K562 (cell line): ENCODE results near the gene IGFL1. TPM values are rescaled to one million over a fixed set of nuclear protein-coding genes. Genes with fewer than 3 reads are reported as not detected.

Experiments
- CHCHD3 ChIP-seq: fragments of 250-450 bp; sonication (Bioruptor Pico); IDR thresholded peaks from 2 replicates; pipeline ENCODE4 v2.1.2; 2022; ENCODE audit warnings: mild to moderate bottlenecking
- CXXC5 ChIP-seq: fragments of 250-450 bp; sonication (Bioruptor Pico); IDR thresholded peaks from 2 replicates; pipeline ENCODE4 v1.8.0; 2022; ENCODE audit warnings: inconsistent platforms, mild to moderate bottlenecking, moderate library complexity
- E2F8 ChIP-seq: fragments of 450-650 bp; IDR thresholded peaks from 2 replicates; pipeline ENCODE4 v1.7.1; 2018; ENCODE audit warnings: mild to moderate bottlenecking, low read depth; ENCODE audit not compliant: partially characterized antibody
- EP300 ChIP-seq: IDR thresholded peaks from 2 replicates; pipeline ENCODE4 v1.6.1; 2012; ENCODE audit warnings: low read length, improper control_type of control experiment
- ETS2 ChIP-seq: IDR thresholded peaks from 2 replicates; pipeline ENCODE4 v1.6.1; 2016; ENCODE audit warnings: borderline replicate concordance, missing genetic modification characterization, mild to moderate bottlenecking, moderate library complexity, missing compliant biosample characterization; ENCODE audit not compliant: poor library complexity, severe bottlenecking
- FOXA3 ChIP-seq, 2 experiments: fragments of 450-650 bp in 1 of 2; sonication (generic) in 1 of 2; formaldehyde crosslinking; IDR thresholded peaks in 1 of 2; conservative IDR thresholded peaks in 1 of 2; 2 replicates each; pipeline versions ENCODE4 v1.4.0 to v1.8.0; 2020 to 2022; ENCODE audit warnings: mild to moderate bottlenecking in 2 of 2, missing genetic modification reagents in 1 of 2
- FOXP1 ChIP-seq: sonication (generic); formaldehyde crosslinking; IDR thresholded peaks from 2 replicates; pipeline ENCODE4 v1.8.0; 2022; ENCODE audit warnings: mild to moderate bottlenecking, missing genetic modification reagents
- HMG20A ChIP-seq: fragments of 450-650 bp; formaldehyde crosslinking; conservative IDR thresholded peaks from 2 replicates; pipeline ENCODE4 v1.4.0; 2020; ENCODE audit warnings: mild to moderate bottlenecking, mixed read lengths
- IFI16 ChIP-seq: fragments of 250-450 bp; sonication (Bioruptor Pico); IDR thresholded peaks from 2 replicates; pipeline ENCODE4 v2.1.2; 2022; ENCODE audit warnings: mild to moderate bottlenecking, inconsistent platforms
- KDM5B ChIP-seq: fragments of 200-600 bp; sonication (generic); IDR thresholded peaks from 2 replicates; pipeline ENCODE4 v1.6.1; 2012; ENCODE audit warnings: low read depth, mild to moderate bottlenecking, moderate library complexity, low read length, control low read depth, inconsistent platforms; ENCODE audit not compliant: insufficient replicate concordance
- MIER1 ChIP-seq: fragments of 450-650 bp; IDR thresholded peaks from 2 replicates; pipeline ENCODE4 v1.6.1; 2016; ENCODE audit warnings: antibody characterized with exemption, mild to moderate bottlenecking, low read depth
- NCOA1 ChIP-seq: fragments of 450-650 bp; IDR thresholded peaks from 2 replicates; pipeline ENCODE4 v1.6.1; 2016; ENCODE audit warnings: low read depth
- NFXL1 ChIP-seq: fragments of 450-650 bp; formaldehyde crosslinking; IDR thresholded peaks from 2 replicates; pipeline ENCODE4 v1.4.0; 2021; ENCODE audit warnings: mild to moderate bottlenecking
- RB1 ChIP-seq: fragments of 450-650 bp; IDR thresholded peaks from 2 replicates; pipeline ENCODE4 v1.6.1; 2017; ENCODE audit warnings: low read depth, mild to moderate bottlenecking
- RFX5 ChIP-seq: IDR thresholded peaks from 2 replicates; pipeline ENCODE4 v1.6.1; 2011; ENCODE audit warnings: low read depth, mild to moderate bottlenecking, improper control_type of control experiment, low read length
- SRSF7 ChIP-seq: fragments of 200-400 bp; formaldehyde crosslinking; optimal IDR thresholded peaks from 2 replicates; pipeline ENCODE3; 2017; ENCODE audit warnings: mild to moderate bottlenecking, low read depth, low read length
- ZFPM2 ChIP-seq: fragments of 250-450 bp; sonication (Bioruptor Pico); IDR thresholded peaks from 2 replicates; pipeline ENCODE4 v1.5.1; 2022; ENCODE audit warnings: mild to moderate bottlenecking
- ZNF146 ChIP-seq: IDR thresholded peaks from one replicate; pipeline ENCODE4 v1.6.1; 2018; ENCODE audit warnings: missing compliant biosample characterization; ENCODE audit not compliant: unreplicated experiment
- ZNF239 ChIP-seq: fragments of 250-450 bp; sonication (Bioruptor Pico); IDR thresholded peaks from 2 replicates; pipeline ENCODE4 v1.4.0; 2020; ENCODE audit warnings: mild to moderate bottlenecking
- ZNF444 ChIP-seq: fragments of 250-450 bp; sonication (Bioruptor Pico); IDR thresholded peaks from 2 replicates; pipeline ENCODE4 v1.4.0; 2020; ENCODE audit warnings: mild to moderate bottlenecking, moderate library complexity
- polyA plus RNA-seq, 8 experiments: library from polyadenylated mRNA; depleted of rRNA in 4 of 8; stranded (reverse) in 5 of 8; unstranded in 3 of 8; fragments of >200 nt; fragmentation: Nextera tagmentation in 2 of 8; fragmentation: Illumina TruSeq in 1 of 8; extraction: Ambion mirVana in 2 of 8; extraction: Trizol in 1 of 8; gene quantifications; 2 replicates each; pipeline versions ENCODE4 v1.2.1 to v1.2.3, GENCODE V29; 2011 to 2014; ENCODE audit warnings: inconsistent platforms in 1 of 8, missing spikeins in 1 of 8
- total RNA-seq, 7 experiments: library from RNA; depleted of rRNA in 6 of 7; stranded (reverse); fragments of >200 nt in 6 of 7; fragmentation: Illumina TruSeq in 2 of 7; extraction: Trizol in 2 of 7; gene quantifications; 2 replicates each; pipeline versions ENCODE4 v1.2.1 to v1.2.3, GENCODE V29; 2011 to 2021; ENCODE audit warnings: low replicate concordance in 1 of 7
- TF ChIP-seq, protein P1 (sequence below): fragments of 250-450 bp; sonication (Bioruptor Pico); IDR thresholded peaks from 2 replicates; pipeline ENCODE4 v1.4.0; 2020; ENCODE audit warnings: mild to moderate bottlenecking, moderate library complexity, borderline replicate concordance
- TF ChIP-seq, protein P2 (sequence below): fragments of 450-650 bp; formaldehyde crosslinking; IDR thresholded peaks from 2 replicates; pipeline ENCODE4 v1.4.0; 2020; ENCODE audit warnings: mild to moderate bottlenecking

IGFL1 gene
- total and polyA plus RNA-seq, 9 of the 15 experiments (the other 6 are each of a cell fraction or from before 2014, with no cell fraction given): not detected

DNA sequence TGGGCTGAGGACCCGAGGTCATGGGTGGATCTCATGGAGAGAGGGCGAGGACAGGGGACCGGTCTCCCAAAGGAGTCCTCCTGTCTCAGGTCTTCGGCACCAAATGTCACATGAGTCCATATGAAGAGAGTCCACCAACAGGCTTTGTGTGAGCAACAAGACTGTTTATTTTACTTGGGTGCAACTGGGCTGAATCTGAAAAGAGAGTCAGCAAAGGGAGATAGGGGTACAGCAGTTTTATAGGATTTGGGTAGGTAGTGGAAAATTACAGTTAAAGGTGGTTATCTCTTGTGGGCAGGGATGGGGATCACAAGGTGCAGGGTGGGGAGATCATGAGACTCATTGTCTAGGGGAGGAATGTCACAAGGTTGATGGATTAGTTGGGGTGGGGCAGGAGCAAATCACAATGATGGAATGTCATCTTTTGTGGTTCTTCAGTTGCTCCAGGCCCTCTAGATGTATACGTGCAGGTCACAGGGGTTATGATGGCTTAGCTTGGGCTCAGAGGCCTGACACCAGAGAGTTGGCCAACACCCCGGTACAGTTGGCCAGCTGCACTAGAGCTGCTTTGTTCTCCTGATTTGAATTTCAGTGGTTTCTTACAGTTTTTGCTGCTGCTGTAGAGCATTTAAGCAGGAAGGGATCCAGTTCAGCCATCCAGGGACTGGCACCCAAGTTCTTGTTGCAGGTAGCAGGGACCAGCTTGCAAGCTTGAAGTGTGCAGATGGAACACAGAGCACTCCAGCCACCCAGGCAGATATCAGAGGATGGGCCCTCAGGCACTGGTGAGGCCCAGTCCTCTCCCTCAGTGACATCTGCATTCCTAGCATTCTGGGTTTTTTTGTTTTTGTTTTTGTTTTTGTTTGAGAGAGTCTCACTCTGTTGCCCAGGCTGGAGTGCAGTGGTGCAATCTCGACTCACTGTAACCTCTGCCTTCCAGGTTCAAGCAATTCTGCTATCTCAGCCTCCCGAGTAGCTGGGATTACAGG, 26.4 kb upstream of the IGFL1 start (continued):
- TF ChIP-seq, protein P1, sequence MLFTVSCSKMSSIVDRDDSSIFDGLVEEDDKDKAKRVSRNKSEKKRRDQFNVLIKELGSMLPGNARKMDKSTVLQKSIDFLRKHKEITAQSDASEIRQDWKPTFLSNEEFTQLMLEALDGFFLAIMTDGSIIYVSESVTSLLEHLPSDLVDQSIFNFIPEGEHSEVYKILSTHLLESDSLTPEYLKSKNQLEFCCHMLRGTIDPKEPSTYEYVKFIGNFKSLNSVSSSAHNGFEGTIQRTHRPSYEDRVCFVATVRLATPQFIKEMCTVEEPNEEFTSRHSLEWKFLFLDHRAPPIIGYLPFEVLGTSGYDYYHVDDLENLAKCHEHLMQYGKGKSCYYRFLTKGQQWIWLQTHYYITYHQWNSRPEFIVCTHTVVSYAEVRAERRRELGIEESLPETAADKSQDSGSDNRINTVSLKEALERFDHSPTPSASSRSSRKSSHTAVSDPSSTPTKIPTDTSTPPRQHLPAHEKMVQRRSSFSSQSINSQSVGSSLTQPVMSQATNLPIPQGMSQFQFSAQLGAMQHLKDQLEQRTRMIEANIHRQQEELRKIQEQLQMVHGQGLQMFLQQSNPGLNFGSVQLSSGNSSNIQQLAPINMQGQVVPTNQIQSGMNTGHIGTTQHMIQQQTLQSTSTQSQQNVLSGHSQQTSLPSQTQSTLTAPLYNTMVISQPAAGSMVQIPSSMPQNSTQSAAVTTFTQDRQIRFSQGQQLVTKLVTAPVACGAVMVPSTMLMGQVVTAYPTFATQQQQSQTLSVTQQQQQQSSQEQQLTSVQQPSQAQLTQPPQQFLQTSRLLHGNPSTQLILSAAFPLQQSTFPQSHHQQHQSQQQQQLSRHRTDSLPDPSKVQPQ: peak; percentile 95
- TF ChIP-seq IFI16 (CRISPR knock-in tag) (peak; percentile 62; the same call in 1 of the 2 replicates), ZNF239 (CRISPR knock-in tag) (peak; percentile 87), E2F8 (no peak), EP300 (peak; percentile 76), HMG20A (CRISPR knock-in tag) (peak; percentile 95), CHCHD3 (CRISPR knock-in tag) (no peak), CXXC5 (CRISPR knock-in tag) (peak; percentile 46), RB1 (no peak), ZNF444 (0 out of 2 replicates have a peak, but pooled peaks have one; percentile 40), NCOA1 (no peak), FOXP1 (CRISPR knock-in tag) (peak; percentile 41; the same call in 1 of the 2 replicates), KDM5B (peak; percentile 76), RFX5 (no peak), MIER1 (no peak), NFXL1 (CRISPR knock-in tag) (no peak), ZFPM2 (CRISPR knock-in tag) (no peak), ETS2 (tag) (no peak), FOXA3 (CRISPR knock-in tag; conservative IDR thresholded peaks at IDR 0.05 in 1 of 2, IDR thresholded peaks at IDR 0.05 in 1 of 2) (peak in 1 of 2 experiments; percentile 48; a peak in 2 of 4 replicates), ZNF146 (no peak), SRSF7 (no peak)
- TF ChIP-seq, protein P2, sequence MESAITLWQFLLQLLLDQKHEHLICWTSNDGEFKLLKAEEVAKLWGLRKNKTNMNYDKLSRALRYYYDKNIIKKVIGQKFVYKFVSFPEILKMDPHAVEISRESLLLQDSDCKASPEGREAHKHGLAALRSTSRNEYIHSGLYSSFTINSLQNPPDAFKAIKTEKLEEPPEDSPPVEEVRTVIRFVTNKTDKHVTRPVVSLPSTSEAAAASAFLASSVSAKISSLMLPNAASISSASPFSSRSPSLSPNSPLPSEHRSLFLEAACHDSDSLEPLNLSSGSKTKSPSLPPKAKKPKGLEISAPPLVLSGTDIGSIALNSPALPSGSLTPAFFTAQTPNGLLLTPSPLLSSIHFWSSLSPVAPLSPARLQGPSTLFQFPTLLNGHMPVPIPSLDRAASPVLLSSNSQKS: 0 out of 2 replicates have a peak, but pooled peaks have one; percentile 77
